GM19324 (cell line): Measurements from ENCODE around the gene LENEP.
A peak's percentile ranks its signal among the peaks of the same experiment; 100 is the strongest.

Experiments used
- ATAC-seq: cut with Tn5 transposase; IDR thresholded peaks from one replicate; pipeline ENCODE4 v1.9.1; 2021; ENCODE audit warnings: mild to moderate bottlenecking, moderate library complexity; ENCODE audit not compliant: unreplicated experiment, low FRiP score

LENEP gene

GRCh38 chr1:155008015-155008941, 14.9 kb downstream of the LENEP start:
- ATAC-seq = no peak

DNA sequence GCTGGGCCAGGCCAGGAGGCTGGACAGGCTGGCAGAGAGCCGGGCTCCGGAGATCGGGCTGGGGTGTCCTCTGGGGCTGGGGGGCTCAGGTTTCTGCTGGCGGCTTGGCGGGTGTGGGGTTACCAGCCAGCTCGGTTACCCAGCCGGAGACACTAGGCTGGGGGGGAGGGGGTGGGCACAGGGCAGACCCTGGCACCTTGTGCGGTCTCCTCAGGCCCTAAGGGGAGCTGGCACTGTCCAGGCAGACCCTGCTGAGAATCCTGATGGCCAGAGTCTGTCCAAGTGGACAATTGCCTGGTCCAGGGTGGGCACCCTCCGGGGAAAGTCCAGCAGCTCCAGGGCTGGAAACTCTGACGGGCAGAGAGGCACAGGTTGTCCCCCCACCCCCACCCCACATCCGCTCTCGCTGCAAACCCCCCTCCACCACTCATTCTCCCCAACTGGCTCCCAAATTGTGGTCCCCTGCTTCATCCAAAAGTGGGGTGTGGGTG, 15.9 kb downstream of the LENEP start:
- ATAC-seq = no peak

GRCh38 chr1:155009742-155010141, 16.4 kb downstream of the LENEP start:
- no peak for ATAC-seq

GRCh38 chr1:155010211-155010918, 17.0 kb downstream of the LENEP start:
- ATAC-seq = no peak

DNA sequence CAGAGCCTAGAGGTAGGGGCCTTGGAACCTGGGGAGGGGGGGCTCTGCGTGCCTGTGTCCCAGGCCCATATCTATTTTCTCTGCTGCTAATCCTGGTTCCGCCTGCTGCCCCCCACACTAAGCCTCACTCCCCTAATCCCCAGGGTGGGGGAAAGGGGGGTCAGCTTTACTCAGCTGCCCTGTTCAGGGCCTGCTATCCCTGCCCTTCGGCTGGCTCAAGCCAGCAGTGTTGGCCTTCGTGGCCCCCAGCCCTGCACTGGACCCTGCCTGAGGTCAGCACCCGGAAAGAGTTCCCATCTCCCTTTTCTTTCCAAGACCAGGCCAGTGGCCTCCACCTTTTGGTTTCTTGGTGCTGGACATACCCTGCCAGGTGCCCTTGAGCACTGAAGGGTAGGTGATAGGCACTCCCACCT, 17.6 kb downstream of the LENEP start:
- ATAC-seq = no peak

DNA sequence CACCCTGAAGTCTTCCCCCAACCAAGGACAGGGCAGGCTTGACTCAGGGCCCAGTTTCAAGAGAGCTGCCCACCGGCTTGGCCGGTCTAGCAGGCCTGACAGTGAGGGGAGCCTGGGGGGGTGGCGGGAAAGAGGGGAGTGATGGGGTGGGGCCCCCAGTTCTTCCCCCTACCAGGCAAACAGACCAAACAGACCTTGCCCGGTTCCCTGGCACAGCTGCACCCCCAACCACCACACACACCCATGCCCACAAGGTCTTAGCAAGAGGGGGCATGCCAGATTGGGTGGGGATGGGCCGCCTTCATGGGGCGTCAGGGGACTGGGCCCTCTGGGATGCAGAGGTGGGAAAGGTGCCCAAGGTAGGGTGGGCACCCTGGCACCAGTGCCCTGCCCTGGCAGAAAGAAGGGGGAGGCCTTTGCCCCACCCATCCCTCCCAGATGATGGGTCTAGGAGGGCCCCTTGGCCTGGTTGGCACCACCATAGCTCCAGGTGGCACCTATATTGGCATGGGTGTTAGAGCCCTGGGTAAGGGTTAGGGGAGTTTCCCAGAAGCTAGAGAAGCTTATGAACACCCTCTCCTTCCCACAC, 18.1 kb downstream of the LENEP start:
- no peak for ATAC-seq

- ATAC-seq = no peak
These were observed 18.7 kb downstream of the LENEP start for GRCh38 chr1:155012026-155012546.

DNA sequence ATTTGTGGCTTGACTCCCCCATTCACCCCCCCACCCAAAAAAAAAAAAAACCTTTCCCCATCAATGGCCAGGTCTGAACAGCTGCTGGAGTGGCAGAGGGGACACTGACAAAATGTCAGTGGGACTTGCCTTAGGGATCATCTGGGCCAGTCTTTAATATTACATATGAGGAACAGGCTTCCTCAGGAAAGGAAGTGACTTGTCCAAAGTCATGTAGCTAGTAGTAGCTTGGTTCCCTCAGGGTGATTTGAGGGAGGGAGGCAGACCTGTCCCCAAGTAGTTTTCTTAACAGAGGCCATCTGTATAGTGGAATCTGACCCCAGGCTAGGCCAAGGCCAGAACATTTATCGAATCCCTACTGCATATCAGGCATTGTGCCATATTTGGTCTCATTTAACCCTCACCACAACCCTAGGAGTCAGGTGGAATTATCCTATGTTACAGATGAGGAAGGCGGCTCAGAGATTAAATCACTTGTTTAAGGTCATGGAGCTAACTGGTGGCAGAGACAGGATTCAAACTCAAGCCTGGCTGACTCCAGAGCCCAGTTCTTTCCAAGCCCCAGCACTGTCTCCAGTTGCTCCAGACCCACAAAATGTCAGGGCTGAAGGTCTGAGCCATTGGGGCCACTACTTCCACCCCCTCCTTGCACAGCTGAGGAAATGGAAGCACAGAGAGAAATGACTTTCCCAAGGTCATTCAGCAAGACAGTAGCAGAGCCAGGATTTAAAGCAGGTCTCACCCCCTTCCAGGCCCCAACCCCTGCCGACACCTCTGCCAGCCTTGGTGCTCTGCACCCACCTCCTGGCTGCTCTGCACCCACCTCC, 19.6 kb downstream of the LENEP start:
- ATAC-seq = no peak

DNA sequence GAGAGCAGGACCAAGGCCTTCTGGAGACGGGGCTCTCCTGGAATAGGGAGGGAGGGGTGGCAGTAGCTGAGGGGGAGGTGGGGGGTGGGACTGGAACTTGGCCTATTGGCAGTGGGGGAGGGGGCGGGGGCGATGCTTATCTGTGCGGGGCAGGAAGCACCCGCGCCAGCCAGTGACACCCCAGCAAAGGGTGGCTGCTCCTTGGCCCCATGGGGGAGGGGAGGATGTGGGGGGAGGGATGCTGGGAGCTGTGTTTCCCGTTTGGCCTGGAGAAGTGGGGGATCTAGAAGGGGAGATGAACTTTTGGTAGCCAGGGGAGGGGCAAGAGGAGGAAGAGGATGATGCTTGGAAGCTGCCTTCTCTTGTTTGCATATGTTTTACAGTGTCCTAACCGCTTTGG, 20.2 kb downstream of the LENEP start:
- ATAC-seq = no peak

- ATAC-seq = no peak
These were observed 21.5 kb downstream of the LENEP start for GRCh38 chr1:155014709-155015508.

GRCh38 chr1:155015527-155016230, 22.3 kb downstream of the LENEP start:
- ATAC-seq = no peak

- no peak for ATAC-seq
These were observed 22.9 kb downstream of the LENEP start for GRCh38 chr1:155016231-155016831.

GRCh38 chr1:155017041-155017945, 23.9 kb downstream of the LENEP start:
- peak; percentile 67 for ATAC-seq

GRCh38 chr1:155017946-155018316, 24.5 kb downstream of the LENEP start:
- ATAC-seq = no peak

DNA sequence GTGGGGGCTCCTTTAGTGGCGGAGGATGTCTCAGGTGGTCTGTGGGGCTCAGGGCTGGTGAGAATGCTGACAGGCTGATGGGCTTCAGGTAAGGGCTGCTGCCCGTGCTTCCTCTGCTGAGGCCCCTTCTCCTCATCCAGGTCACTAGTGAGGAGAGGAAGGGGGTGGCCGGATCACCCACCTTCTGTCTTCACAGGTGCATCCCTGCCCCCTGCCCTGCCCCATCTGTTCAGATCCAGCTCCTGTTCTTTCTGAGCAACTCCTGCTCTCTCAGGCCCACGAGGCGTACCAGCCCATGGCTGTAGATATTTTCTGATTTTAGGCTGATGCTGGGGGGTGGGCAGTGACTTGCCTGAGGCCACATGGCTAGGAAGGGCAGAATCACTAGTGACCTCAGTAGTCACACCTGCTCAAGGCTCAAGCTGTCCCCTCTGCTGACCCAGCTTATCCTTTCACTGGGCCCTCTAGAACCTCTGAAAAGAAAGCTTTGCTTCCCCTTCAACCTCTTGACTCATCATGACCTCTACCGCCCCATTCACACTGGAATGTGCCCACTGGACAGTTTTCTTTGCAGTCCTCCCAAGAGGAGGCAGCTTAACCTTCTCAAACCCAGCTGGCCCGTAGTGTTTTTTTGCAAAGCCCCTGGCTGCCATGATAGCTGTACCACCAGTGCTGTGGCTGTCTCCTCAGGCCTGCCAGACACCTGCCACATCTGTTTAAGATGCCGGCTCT, 25.4 kb downstream of the LENEP start:
- ATAC-seq = no peak

DNA sequence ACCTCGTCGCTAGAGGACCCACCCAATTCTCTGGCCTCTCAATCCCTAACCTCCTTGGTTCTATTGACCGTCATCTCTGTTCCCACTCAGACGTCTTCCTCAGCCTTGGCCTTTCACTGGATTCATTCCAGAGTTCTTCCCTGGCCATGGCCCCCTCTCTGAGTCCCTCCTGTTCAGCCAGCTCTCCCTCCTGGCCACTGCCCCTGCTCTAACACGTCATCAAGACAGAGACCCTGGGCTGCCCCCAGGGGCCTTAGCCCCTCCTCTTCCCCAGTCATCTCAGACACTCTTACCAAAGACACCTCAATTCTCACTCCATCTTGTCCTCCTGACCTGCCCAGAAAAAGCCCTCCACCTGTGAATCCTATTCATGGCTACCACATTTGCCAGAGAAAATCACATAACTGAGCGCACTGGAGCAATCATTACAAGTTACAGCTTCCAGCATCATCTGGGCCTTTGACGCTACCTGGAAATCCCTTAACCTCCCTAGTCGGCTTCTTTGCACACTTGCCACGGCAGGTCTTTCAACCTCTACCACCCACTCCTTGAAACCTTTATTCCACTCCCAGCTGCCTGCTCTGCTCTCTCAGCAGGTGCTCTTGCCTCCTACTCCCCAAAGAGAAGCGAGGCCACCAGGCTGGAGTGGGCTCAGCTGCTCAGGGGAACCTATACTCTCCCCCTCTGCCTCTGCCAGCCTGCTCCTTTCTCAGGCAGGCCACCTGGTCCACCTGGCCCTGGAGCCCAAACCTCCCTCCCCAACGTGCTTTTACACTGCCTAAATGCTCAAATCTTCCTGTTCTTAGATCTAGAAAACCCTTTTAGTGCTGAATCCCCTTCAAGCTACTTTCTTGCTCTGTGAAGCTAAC, 26.2 kb downstream of the LENEP start:
- no peak for ATAC-seq
